ENCODE data around the gene ERGIC1. TPM values are rescaled to one million over a fixed set of nuclear protein-coding genes. Genes with fewer than 3 reads are reported as not detected.

Gene ERGIC1
- total RNA-seq, 1 experiment from 2014 or later, result 89.8 TPM

DNA sequence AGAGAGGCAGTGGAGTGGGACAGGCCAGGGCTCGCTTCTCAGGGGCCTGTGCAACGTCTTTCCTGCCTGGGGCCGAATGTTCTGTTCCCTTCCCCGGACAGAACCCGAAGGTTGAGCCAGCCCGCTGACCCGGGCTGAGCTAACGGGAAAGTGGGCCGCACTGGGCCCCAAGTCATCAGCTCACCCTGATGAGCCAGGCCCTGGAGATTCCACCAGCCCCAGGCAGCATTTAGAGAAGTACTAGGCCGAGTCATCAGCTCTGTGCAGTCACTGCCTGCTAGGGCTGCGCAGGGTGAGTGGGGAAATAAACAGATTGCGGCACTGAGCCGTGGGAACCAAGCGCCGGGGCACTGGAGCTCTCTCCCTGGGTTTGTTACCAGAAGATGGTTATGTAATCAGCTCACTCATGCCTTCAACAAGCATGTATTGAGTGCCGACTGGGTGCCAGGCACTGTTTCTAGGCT lies 33.9 kb upstream of the ERGIC1 start:
- Mint-ChIP-seq H3K27ac (no peak overlapping the region), H3K4me3 (no peak overlapping the region), H3K9me3 (no peaks in the 10 kb centered on the region), H3K27me3 (ENCODE audit: low read depth) (peaks cover 5% of the 10 kb centered on the region), H3K36me3 (no peaks in the 10 kb centered on the region), H3K4me1 (peaks cover 8% of the 10 kb centered on the region)
- ChIA-PET POLR2A (interaction anchor here (1.0 kb wide), 1 partner anchor 29 kb away, joined by 5 read pairs; the partner anchor contains the start of gene DUSP1), CTCF (interaction anchor here (0.7 to 2.9 kb wide), 3 partner anchors 29 to 139 kb away, joined by 3 to 18 read pairs (median 3); partner anchors contain the start of gene DUSP1)
- ATAC-seq, result no peak
- TF ChIP-seq FOXP1 (CRISPR knock-in tag; IDR thresholded peaks at IDR 0.05; ENCODE audit: borderline replicate concordance), result no peak
- no peak for TF ChIP-seq TCF7 (CRISPR knock-in tag; IDR thresholded peaks at IDR 0.05; ENCODE audit: low read depth)
- TF ChIP-seq ZNF232 (CRISPR knock-in tag; IDR thresholded peaks at IDR 0.05), result no peak
- TF ChIP-seq, protein P1, sequence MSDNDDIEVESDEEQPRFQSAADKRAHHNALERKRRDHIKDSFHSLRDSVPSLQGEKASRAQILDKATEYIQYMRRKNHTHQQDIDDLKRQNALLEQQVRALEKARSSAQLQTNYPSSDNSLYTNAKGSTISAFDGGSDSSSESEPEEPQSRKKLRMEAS (CRISPR knock-in tag; IDR thresholded peaks at IDR 0.05), result no peak
- TF ChIP-seq, protein P2, sequence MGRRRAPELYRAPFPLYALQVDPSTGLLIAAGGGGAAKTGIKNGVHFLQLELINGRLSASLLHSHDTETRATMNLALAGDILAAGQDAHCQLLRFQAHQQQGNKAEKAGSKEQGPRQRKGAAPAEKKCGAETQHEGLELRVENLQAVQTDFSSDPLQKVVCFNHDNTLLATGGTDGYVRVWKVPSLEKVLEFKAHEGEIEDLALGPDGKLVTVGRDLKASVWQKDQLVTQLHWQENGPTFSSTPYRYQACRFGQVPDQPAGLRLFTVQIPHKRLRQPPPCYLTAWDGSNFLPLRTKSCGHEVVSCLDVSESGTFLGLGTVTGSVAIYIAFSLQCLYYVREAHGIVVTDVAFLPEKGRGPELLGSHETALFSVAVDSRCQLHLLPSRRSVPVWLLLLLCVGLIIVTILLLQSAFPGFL (CRISPR knock-in tag; IDR thresholded peaks at IDR 0.05; ENCODE audit: borderline replicate concordance), result no peak
- no peak for TF ChIP-seq KAT7 (CRISPR knock-in tag; IDR thresholded peaks at IDR 0.05; ENCODE audit: borderline replicate concordance)
- no peak for TF ChIP-seq NFE2L1 (CRISPR knock-in tag; IDR thresholded peaks at IDR 0.05)
- TF ChIP-seq, protein P3, sequence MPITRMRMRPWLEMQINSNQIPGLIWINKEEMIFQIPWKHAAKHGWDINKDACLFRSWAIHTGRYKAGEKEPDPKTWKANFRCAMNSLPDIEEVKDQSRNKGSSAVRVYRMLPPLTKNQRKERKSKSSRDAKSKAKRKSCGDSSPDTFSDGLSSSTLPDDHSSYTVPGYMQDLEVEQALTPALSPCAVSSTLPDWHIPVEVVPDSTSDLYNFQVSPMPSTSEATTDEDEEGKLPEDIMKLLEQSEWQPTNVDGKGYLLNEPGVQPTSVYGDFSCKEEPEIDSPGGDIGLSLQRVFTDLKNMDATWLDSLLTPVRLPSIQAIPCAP (CRISPR knock-in tag; IDR thresholded peaks at IDR 0.05), result no peak
- TF ChIP-seq, protein P4, sequence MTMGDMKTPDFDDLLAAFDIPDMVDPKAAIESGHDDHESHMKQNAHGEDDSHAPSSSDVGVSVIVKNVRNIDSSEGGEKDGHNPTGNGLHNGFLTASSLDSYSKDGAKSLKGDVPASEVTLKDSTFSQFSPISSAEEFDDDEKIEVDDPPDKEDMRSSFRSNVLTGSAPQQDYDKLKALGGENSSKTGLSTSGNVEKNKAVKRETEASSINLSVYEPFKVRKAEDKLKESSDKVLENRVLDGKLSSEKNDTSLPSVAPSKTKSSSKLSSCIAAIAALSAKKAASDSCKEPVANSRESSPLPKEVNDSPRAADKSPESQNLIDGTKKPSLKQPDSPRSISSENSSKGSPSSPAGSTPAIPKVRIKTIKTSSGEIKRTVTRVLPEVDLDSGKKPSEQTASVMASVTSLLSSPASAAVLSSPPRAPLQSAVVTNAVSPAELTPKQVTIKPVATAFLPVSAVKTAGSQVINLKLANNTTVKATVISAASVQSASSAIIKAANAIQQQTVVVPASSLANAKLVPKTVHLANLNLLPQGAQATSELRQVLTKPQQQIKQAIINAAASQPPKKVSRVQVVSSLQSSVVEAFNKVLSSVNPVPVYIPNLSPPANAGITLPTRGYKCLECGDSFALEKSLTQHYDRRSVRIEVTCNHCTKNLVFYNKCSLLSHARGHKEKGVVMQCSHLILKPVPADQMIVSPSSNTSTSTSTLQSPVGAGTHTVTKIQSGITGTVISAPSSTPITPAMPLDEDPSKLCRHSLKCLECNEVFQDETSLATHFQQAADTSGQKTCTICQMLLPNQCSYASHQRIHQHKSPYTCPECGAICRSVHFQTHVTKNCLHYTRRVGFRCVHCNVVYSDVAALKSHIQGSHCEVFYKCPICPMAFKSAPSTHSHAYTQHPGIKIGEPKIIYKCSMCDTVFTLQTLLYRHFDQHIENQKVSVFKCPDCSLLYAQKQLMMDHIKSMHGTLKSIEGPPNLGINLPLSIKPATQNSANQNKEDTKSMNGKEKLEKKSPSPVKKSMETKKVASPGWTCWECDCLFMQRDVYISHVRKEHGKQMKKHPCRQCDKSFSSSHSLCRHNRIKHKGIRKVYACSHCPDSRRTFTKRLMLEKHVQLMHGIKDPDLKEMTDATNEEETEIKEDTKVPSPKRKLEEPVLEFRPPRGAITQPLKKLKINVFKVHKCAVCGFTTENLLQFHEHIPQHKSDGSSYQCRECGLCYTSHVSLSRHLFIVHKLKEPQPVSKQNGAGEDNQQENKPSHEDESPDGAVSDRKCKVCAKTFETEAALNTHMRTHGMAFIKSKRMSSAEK (CRISPR knock-in tag; IDR thresholded peaks at IDR 0.05; ENCODE audit: borderline replicate concordance), result no peak
- TF ChIP-seq, protein P5, sequence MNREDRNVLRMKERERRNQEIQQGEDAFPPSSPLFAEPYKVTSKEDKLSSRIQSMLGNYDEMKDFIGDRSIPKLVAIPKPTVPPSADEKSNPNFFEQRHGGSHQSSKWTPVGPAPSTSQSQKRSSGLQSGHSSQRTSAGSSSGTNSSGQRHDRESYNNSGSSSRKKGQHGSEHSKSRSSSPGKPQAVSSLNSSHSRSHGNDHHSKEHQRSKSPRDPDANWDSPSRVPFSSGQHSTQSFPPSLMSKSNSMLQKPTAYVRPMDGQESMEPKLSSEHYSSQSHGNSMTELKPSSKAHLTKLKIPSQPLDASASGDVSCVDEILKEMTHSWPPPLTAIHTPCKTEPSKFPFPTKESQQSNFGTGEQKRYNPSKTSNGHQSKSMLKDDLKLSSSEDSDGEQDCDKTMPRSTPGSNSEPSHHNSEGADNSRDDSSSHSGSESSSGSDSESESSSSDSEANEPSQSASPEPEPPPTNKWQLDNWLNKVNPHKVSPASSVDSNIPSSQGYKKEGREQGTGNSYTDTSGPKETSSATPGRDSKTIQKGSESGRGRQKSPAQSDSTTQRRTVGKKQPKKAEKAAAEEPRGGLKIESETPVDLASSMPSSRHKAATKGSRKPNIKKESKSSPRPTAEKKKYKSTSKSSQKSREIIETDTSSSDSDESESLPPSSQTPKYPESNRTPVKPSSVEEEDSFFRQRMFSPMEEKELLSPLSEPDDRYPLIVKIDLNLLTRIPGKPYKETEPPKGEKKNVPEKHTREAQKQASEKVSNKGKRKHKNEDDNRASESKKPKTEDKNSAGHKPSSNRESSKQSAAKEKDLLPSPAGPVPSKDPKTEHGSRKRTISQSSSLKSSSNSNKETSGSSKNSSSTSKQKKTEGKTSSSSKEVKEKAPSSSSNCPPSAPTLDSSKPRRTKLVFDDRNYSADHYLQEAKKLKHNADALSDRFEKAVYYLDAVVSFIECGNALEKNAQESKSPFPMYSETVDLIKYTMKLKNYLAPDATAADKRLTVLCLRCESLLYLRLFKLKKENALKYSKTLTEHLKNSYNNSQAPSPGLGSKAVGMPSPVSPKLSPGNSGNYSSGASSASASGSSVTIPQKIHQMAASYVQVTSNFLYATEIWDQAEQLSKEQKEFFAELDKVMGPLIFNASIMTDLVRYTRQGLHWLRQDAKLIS (CRISPR knock-in tag; IDR thresholded peaks at IDR 0.05; ENCODE audit: borderline replicate concordance), result no peak
- TF ChIP-seq, protein P6, sequence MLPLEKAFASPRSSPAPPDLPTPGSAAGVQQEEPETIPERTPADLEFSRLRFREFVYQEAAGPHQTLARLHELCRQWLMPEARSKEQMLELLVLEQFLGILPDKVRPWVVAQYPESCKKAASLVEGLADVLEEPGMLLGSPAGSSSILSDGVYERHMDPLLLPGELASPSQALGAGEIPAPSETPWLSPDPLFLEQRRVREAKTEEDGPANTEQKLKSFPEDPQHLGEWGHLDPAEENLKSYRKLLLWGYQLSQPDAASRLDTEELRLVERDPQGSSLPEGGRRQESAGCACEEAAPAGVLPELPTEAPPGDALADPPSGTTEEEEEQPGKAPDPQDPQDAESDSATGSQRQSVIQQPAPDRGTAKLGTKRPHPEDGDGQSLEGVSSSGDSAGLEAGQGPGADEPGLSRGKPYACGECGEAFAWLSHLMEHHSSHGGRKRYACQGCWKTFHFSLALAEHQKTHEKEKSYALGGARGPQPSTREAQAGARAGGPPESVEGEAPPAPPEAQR (CRISPR knock-in tag; IDR thresholded peaks at IDR 0.05), result no peak
- no peak for TF ChIP-seq TEAD1 (CRISPR knock-in tag; IDR thresholded peaks at IDR 0.05)
- no peak for TF ChIP-seq ZNF671 (CRISPR knock-in tag; IDR thresholded peaks at IDR 0.05)
- TF ChIP-seq TP53 (CRISPR knock-in tag; IDR thresholded peaks at IDR 0.05), result no peak
- TF ChIP-seq NR1H2 (CRISPR knock-in tag; IDR thresholded peaks at IDR 0.05), result no peak
- no peak for TF ChIP-seq ZNF416 (CRISPR knock-in tag; IDR thresholded peaks at IDR 0.05)
- TF ChIP-seq, protein P7, sequence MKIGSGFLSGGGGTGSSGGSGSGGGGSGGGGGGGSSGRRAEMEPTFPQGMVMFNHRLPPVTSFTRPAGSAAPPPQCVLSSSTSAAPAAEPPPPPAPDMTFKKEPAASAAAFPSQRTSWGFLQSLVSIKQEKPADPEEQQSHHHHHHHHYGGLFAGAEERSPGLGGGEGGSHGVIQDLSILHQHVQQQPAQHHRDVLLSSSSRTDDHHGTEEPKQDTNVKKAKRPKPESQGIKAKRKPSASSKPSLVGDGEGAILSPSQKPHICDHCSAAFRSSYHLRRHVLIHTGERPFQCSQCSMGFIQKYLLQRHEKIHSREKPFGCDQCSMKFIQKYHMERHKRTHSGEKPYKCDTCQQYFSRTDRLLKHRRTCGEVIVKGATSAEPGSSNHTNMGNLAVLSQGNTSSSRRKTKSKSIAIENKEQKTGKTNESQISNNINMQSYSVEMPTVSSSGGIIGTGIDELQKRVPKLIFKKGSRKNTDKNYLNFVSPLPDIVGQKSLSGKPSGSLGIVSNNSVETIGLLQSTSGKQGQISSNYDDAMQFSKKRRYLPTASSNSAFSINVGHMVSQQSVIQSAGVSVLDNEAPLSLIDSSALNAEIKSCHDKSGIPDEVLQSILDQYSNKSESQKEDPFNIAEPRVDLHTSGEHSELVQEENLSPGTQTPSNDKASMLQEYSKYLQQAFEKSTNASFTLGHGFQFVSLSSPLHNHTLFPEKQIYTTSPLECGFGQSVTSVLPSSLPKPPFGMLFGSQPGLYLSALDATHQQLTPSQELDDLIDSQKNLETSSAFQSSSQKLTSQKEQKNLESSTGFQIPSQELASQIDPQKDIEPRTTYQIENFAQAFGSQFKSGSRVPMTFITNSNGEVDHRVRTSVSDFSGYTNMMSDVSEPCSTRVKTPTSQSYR (CRISPR knock-in tag; IDR thresholded peaks at IDR 0.05), result no peak
- TF ChIP-seq, protein P8, sequence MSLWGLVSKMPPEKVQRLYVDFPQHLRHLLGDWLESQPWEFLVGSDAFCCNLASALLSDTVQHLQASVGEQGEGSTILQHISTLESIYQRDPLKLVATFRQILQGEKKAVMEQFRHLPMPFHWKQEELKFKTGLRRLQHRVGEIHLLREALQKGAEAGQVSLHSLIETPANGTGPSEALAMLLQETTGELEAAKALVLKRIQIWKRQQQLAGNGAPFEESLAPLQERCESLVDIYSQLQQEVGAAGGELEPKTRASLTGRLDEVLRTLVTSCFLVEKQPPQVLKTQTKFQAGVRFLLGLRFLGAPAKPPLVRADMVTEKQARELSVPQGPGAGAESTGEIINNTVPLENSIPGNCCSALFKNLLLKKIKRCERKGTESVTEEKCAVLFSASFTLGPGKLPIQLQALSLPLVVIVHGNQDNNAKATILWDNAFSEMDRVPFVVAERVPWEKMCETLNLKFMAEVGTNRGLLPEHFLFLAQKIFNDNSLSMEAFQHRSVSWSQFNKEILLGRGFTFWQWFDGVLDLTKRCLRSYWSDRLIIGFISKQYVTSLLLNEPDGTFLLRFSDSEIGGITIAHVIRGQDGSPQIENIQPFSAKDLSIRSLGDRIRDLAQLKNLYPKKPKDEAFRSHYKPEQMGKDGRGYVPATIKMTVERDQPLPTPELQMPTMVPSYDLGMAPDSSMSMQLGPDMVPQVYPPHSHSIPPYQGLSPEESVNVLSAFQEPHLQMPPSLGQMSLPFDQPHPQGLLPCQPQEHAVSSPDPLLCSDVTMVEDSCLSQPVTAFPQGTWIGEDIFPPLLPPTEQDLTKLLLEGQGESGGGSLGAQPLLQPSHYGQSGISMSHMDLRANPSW (CRISPR knock-in tag; conservative IDR thresholded peaks at IDR 0.05; ENCODE audit: low read depth), result no peak
- no peak for DNase-seq (ENCODE audit: low spot score)
